GM12801 (cell line): ENCODE measurements around the gene UBE2R2.

Experiments
- CTCF ChIP-seq: IDR thresholded peaks from one replicate; pipeline ENCODE4 v1.5.1; 2011; ENCODE audit warnings: control low read depth; ENCODE audit not compliant: insufficient read length; ENCODE audit errors: extremely low read depth

UBE2R2 gene

GRCh38 chr9:33959725-33960124 lies 142.8 kb downstream of the UBE2R2 start:
- no peak for TF ChIP-seq CTCF

DNA sequence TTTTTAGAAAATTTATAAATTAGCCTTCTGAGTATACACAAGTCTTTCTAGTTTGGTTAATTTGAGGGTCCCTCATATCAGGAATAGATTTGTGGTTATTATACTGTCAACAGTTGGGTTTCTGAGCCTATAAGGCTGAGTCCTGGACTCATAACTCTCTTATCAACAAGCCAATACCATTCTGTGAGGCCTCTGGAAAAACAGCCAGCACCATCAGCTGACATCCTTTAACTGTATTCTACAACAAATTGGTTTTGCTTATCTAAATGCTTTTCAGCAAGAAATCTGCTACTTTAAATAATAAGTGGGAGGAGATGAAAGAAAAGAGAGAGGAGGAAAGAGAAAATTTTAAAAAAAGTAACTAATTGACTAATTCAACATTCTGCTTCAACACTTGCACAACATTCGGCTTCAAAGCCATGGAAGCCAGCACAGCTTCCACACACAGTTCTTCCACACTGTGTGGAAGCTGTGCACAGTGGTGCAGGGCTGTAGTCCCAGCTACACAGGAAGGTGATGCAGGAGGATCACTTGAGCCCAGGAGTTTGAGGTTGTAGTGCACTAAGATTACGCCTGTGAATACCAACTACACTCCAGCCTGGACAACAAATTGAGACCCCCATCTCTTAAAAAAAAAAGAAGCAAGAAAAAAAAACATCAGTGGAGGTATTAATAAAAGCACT lies 147.3 kb downstream of the UBE2R2 start:
- TF ChIP-seq CTCF, result no peak
